ENCODE results near the gene C11orf54. TPM values are rescaled to one million over a fixed set of nuclear protein-coding genes. Genes with fewer than 3 reads are reported as not detected.
"Not testable (repeated sequence)": the region's sequence is repeated elsewhere in the genome, so short reads cannot be mapped to it uniquely, and the experiment has no call there.

Gene C11orf54
- total RNA-seq, 1 donor from 2014 or later, result 16.3 TPM

GRCh38 chr11:93734427-93735222 is 6.8 kb upstream of the C11orf54 start:
- no peak for DNase-seq (ENCODE audit: low read depth in 2 of 2)

- DNase-seq (ENCODE audit: low read depth in 2 of 2), result no peak
These were observed 5.8 kb upstream of the C11orf54 start for GRCh38 chr11:93735627-93736026.

GRCh38 chr11:93736129-93736528 is 5.3 kb upstream of the C11orf54 start:
- no peak for DNase-seq (ENCODE audit: low read depth in 2 of 2)

GRCh38 chr11:93737904-93738612 is 3.4 kb upstream of the C11orf54 start:
- DNase-seq (ENCODE audit: low read depth in 2 of 2), result peak in 1 of 2 donors; percentile 26

GRCh38 chr11:93738647-93739081 is 2.8 kb upstream of the C11orf54 start:
- peak in 1 of 2 donors; percentile 16 for DNase-seq (ENCODE audit: low read depth in 2 of 2)

- DNase-seq (ENCODE audit: low read depth in 2 of 2), result peak; percentile 12 to 28
These were observed 1.3 kb upstream of the C11orf54 start for GRCh38 chr11:93740031-93740729.

- peak; percentile 63 for DNase-seq (ENCODE audit: low read depth in 2 of 2)
These were observed 760 bp upstream of the C11orf54 start for GRCh38 chr11:93740730-93741093.

GRCh38 chr11:93741882-93742226 is 382 bp downstream of the C11orf54 start:
- DNase-seq (ENCODE audit: low read depth in 2 of 2), result peak; percentile 53 to 84

GRCh38 chr11:93743291-93743690 is 1.8 kb downstream of the C11orf54 start:
- no peak for DNase-seq (ENCODE audit: low read depth in 2 of 2)

GRCh38 chr11:93744669-93745004 is 3.2 kb downstream of the C11orf54 start:
- DNase-seq (ENCODE audit: low read depth in 2 of 2), result no peak

- not testable (repeated sequence) for DNase-seq (ENCODE audit: low read depth in 2 of 2)
These were observed 3.7 kb downstream of the C11orf54 start for GRCh38 chr11:93745005-93745755.

GRCh38 chr11:93746101-93746500 is 4.6 kb downstream of the C11orf54 start:
- DNase-seq (ENCODE audit: low read depth in 2 of 2), result no peak

GRCh38 chr11:93747122-93747521 is 5.7 kb downstream of the C11orf54 start:
- no peak for DNase-seq (ENCODE audit: low read depth in 2 of 2)

GRCh38 chr11:93751001-93751400 is 9.5 kb downstream of the C11orf54 start:
- DNase-seq (ENCODE audit: low read depth in 2 of 2), result no peak

- no peak for DNase-seq (ENCODE audit: low read depth in 2 of 2)
These were observed 11.8 kb downstream of the C11orf54 start for GRCh38 chr11:93753241-93753640.

GRCh38 chr11:93756748-93757147 is 15.3 kb downstream of the C11orf54 start:
- DNase-seq (ENCODE audit: low read depth in 2 of 2), result no peak

GRCh38 chr11:93757301-93757700 is 15.8 kb downstream of the C11orf54 start:
- no peak for DNase-seq (ENCODE audit: low read depth in 2 of 2)

GRCh38 chr11:93757924-93758865 is 16.7 kb downstream of the C11orf54 start:
- no peak for DNase-seq (ENCODE audit: low read depth in 2 of 2)

- not testable (repeated sequence) for DNase-seq (ENCODE audit: low read depth in 2 of 2)
These were observed 17.7 kb downstream of the C11orf54 start for GRCh38 chr11:93759123-93759522.

- no peak for DNase-seq (ENCODE audit: low read depth in 2 of 2)
These were observed 20.4 kb downstream of the C11orf54 start for GRCh38 chr11:93761910-93762309.

GRCh38 chr11:93765551-93765950 is 24.1 kb downstream of the C11orf54 start:
- DNase-seq (ENCODE audit: low read depth in 2 of 2), result no peak

Data from lung microvascular endothelial cell (primary cell).